Sigmoid colon (tissue), 4 donors: ENCODE measurements around the gene CNTN4.

ENCODE experiments used
- CTCF ChIP-seq, 4 experiments: fragments of 450-650 bp in 3 of 4; fragments of 200-600 bp in 1 of 4; IDR thresholded peaks; one replicate each; pipeline ENCODE4 v1.5.1; 2016 to 2019; ENCODE audit warnings: antibody characterized with exemption in 4 of 4, mild to moderate bottlenecking in 3 of 4, moderate library complexity in 2 of 4
- POLR2A ChIP-seq, 2 donors: fragments of 450-650 bp; IDR thresholded peaks; one replicate each; pipeline ENCODE4 v1.6.1; 2016; ENCODE audit warnings: antibody characterized with exemption in 2 of 2, mild to moderate bottlenecking in 2 of 2, moderate library complexity in 2 of 2
- POLR2AphosphoS5 ChIP-seq, 4 donors: sonication (generic); formaldehyde crosslinking; IDR thresholded peaks; one replicate each; pipeline ENCODE4 v1.6.1; 2017; ENCODE audit warnings: antibody characterized with exemption in 4 of 4

GRCh38 chr3:2097641-2098191 lies 950 bp upstream of the CNTN4 start:
- no peak for TF ChIP-seq CTCF (IDR thresholded peaks at IDR 0.05)
- no peak for TF ChIP-seq POLR2AphosphoS5 (IDR thresholded peaks at IDR 0.05)
- no peak for TF ChIP-seq POLR2A (IDR thresholded peaks at IDR 0.05)
